ENCODE results near the gene MAL.
A peak's percentile ranks its signal among the peaks of the same experiment; 100 is the strongest.

Gene MAL

GRCh38 chr2:94985636-94986035, 39.9 kb upstream of the MAL start:
- TF ChIP-seq Cebpa-rat (IDR thresholded peaks at IDR 0.05), result no peak
- no peak overlapping the region for H3K4me3 ChIP-seq
- H3K9me3 ChIP-seq (replicated peaks in 1 of 11), result no peaks in the 10 kb centered on the region
- no peak overlapping the region for H3K27ac ChIP-seq
- H4K20me1 ChIP-seq, result no peaks in the 10 kb centered on the region; a peak in 4 of 22 replicates
- no peak overlapping the region for H3K9ac ChIP-seq
- H3K27me3 ChIP-seq, result peaks cover 0 to 31% (median 23%) of the 10 kb centered on the region in 11 experiments; a peak in 17 of 22 replicates
- peaks cover 0 to 22% (median 14%) of the 10 kb centered on the region in 10 experiments; a peak in 16 of 20 replicates for H3K4me1 ChIP-seq
- no peaks in the 10 kb centered on the region for H3K36me3 ChIP-seq
- H3K4me2 ChIP-seq, result no peak overlapping the region

- Histone ChIP-seq H4K20me1 (peaks cover 0 to under 1% (median 0%) of the 10 kb centered on the region in 11 experiments; a peak in 4 of 22 replicates), H3K4me1 (peaks cover 0 to 22% (median 14%) of the 10 kb centered on the region in 10 experiments; a peak in 16 of 20 replicates), H3K4me3 (no peak overlapping the region), H3K27me3 (peaks cover 0 to 40% (median 31%) of the 10 kb centered on the region in 11 experiments; a peak in 19 of 22 replicates), H3K36me3 (no peaks in the 10 kb centered on the region), H3K9ac (no peak overlapping the region), H3K9me3 (replicated peaks in 1 of 11) (no peaks in the 10 kb centered on the region), H3K4me2 (no peak overlapping the region), H3K27ac (no peak overlapping the region)
- TF ChIP-seq Cebpa-rat (IDR thresholded peaks at IDR 0.05), result no peak
Measured at GRCh38 chr2:94986392-94986963, 39.0 kb upstream of the MAL start.

GRCh38 chr2:94987074-94988020, 38.2 kb upstream of the MAL start:
- Histone ChIP-seq H3K4me3 (no peak overlapping the region), H3K9me3 (replicated peaks in 1 of 11) (no peaks in the 10 kb centered on the region), H3K4me2 (peak overlapping the region in 5 of 11 experiments; percentile 4 to 35 (median 11); a peak in 5 of 22 replicates), H3K27me3 (peaks cover 6 to 48% (median 40%) of the 10 kb centered on the region in 11 experiments; a peak in 21 of 22 replicates), H3K9ac (no peak overlapping the region), H3K27ac (no peak overlapping the region), H3K4me1 (peaks cover 0 to 20% (median 13%) of the 10 kb centered on the region in 10 experiments; a peak in 16 of 20 replicates), H3K36me3 (no peaks in the 10 kb centered on the region), H4K20me1 (peaks cover 0 to 5% (median 0%) of the 10 kb centered on the region in 11 experiments; a peak in 4 of 22 replicates)
- TF ChIP-seq Cebpa-rat (IDR thresholded peaks at IDR 0.05), result no peak

- Histone ChIP-seq H3K27ac (no peak overlapping the region), H3K9me3 (replicated peaks in 1 of 11) (no peaks in the 10 kb centered on the region), H3K4me2 (no peak overlapping the region), H3K36me3 (no peaks in the 10 kb centered on the region), H3K27me3 (peaks cover 35 to 84% (median 76%) of the 10 kb centered on the region in 11 experiments), H3K9ac (no peak overlapping the region), H3K4me1 (peaks cover 0 to 16% (median 8%) of the 10 kb centered on the region in 10 experiments; a peak in 10 of 20 replicates), H4K20me1 (peaks cover 0 to 24% (median 8%) of the 10 kb centered on the region in 11 experiments; a peak in 9 of 22 replicates), H3K4me3 (no peak overlapping the region)
- no peak for TF ChIP-seq Cebpa-rat (IDR thresholded peaks at IDR 0.05)
Measured at GRCh38 chr2:94990956-94991355, 34.6 kb upstream of the MAL start.

- H3K27me3 ChIP-seq, result peaks cover 35 to 98% (median 90%) of the 10 kb centered on the region in 11 experiments
- H3K27ac ChIP-seq, result no peak overlapping the region
- H3K9me3 ChIP-seq (replicated peaks in 1 of 11), result no peaks in the 10 kb centered on the region
- no peak overlapping the region for H3K4me3 ChIP-seq
- no peak overlapping the region for H3K4me2 ChIP-seq
- peaks cover 0 to 11% (median 8%) of the 10 kb centered on the region in 10 experiments; a peak in 10 of 20 replicates for H3K4me1 ChIP-seq
- no peak overlapping the region for H3K9ac ChIP-seq
- TF ChIP-seq Cebpa-rat (IDR thresholded peaks at IDR 0.05), result no peak
- H3K36me3 ChIP-seq, result no peaks in the 10 kb centered on the region
- peaks cover 0 to 24% (median 8%) of the 10 kb centered on the region in 11 experiments; a peak in 9 of 22 replicates for H4K20me1 ChIP-seq
Measured at GRCh38 chr2:94992360-94992759, 33.1 kb upstream of the MAL start.

GRCh38 chr2:94993176-94994062, 32.1 kb upstream of the MAL start:
- Histone ChIP-seq H3K4me1 (peaks cover 0 to 11% (median 8%) of the 10 kb centered on the region in 10 experiments; a peak in 10 of 20 replicates), H3K9ac (no peak overlapping the region), H3K27me3 (peaks cover 35 to 98% (median 94%) of the 10 kb centered on the region in 11 experiments), H4K20me1 (peaks cover 0 to 24% (median 8%) of the 10 kb centered on the region in 11 experiments; a peak in 9 of 22 replicates), H3K36me3 (no peaks in the 10 kb centered on the region), H3K9me3 (replicated peaks in 1 of 11) (peaks cover 0 to 4% (median 0%) of the 10 kb centered on the region in 11 experiments; a peak in 1 of 22 replicates), H3K4me3 (no peak overlapping the region), H3K4me2 (peak overlapping the region in 8 of 11 experiments; percentile 11 to 53 (median 42); a peak in 12 of 22 replicates), H3K27ac (no peak overlapping the region)
- TF ChIP-seq Cebpa-rat (IDR thresholded peaks at IDR 0.05), result no peak

GRCh38 chr2:94994063-94994913, 31.2 kb upstream of the MAL start:
- Histone ChIP-seq H3K27ac (no peak overlapping the region), H3K9me3 (replicated peaks in 1 of 11) (peaks cover 0 to 4% (median 0%) of the 10 kb centered on the region in 11 experiments; a peak in 1 of 22 replicates), H4K20me1 (peaks cover 0 to 24% (median 8%) of the 10 kb centered on the region in 11 experiments; a peak in 8 of 22 replicates), H3K4me3 (no peak overlapping the region), H3K9ac (no peak overlapping the region), H3K27me3 (peaks cover 35 to 98% (median 92%) of the 10 kb centered on the region in 11 experiments), H3K36me3 (no peaks in the 10 kb centered on the region), H3K4me2 (peak overlapping the region in 4 of 11 experiments; percentile 30 to 53 (median 44); a peak in 4 of 22 replicates), H3K4me1 (peaks cover 0 to 11% (median 8%) of the 10 kb centered on the region in 10 experiments; a peak in 10 of 20 replicates)
- no peak for TF ChIP-seq Cebpa-rat (IDR thresholded peaks at IDR 0.05)
